ENCODE measurements around the gene THEMIS. TPM values are rescaled to one million over a fixed set of nuclear protein-coding genes. Genes with fewer than 3 reads are reported as not detected.

The THEMIS gene
- total RNA-seq, 1 experiment from 2014 or later, result not detected

DNA sequence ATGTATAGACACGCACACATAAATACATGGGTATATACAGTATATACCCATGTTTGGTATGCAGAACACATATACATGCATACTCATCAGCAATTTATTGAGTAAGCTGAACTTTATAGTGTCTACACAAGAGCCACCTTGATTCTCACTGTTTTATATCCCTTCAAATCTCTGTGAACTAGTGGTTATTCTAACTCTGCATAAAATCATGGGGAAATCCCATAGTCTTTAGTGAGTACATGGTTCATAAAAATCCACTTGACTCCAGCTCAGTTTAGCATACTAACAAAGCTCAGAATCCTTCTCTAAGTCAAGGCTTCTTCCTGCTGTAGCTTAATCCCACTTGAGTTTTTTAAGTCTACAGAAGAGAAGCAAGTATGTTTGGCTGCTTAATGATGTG, 104.1 kb downstream of the THEMIS start:
- Histone ChIP-seq H3K27ac (ENCODE audit: low read length) (no peak overlapping the region), H3K27me3 (ENCODE audit: low read length) (no peaks in the 10 kb centered on the region), H3K9me3 (ENCODE audit: low read length) (no peaks in the 10 kb centered on the region; the same call in 1 of the 2 replicates), H4K20me1 (ENCODE audit: insufficient read depth, low read depth, low read length) (no peaks in the 10 kb centered on the region), H3K4me1 (ENCODE audit: low read length) (no peaks in the 10 kb centered on the region), H2AFZ (ENCODE audit: low read length) (no peak overlapping the region), H3K9ac (ENCODE audit: low read length) (no peak overlapping the region), H3K4me2 (ENCODE audit: low read depth, low read length, poor library complexity, severe bottlenecking) (no peak overlapping the region), H3K4me3 (ENCODE audit: low read length) (no peak overlapping the region), H3K36me3 (ENCODE audit: insufficient read depth, low read length) (no peaks in the 10 kb centered on the region), H3K9me2 (replicated peaks; ENCODE audit: insufficient read depth, low read length) (no peaks in the 10 kb centered on the region), H3K79me2 (ENCODE audit: low read length) (no peaks in the 10 kb centered on the region)
- DNase-seq, result no peak

DNA sequence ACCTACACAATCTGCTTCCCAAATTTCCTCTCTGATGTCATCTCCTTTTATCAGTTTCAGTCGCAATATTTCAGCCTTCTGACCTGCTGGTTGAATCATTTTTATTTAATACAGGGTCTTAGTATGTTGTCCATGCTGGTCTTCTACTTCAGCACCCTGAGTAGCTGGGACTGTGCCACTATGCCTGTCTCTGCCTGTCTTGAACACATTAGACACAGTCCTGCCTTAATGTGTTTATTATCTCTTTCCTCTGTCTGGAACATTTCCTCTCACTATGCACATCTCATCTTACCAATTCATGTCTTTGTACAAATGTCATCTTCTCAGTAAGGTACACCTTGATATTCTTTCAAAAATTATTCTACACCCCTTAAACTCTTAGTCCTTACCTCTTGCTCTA, 106.5 kb downstream of the THEMIS start:
- Histone ChIP-seq H3K36me3 (ENCODE audit: insufficient read depth, low read length) (no peaks in the 10 kb centered on the region), H2AFZ (ENCODE audit: low read length) (no peak overlapping the region), H3K27ac (ENCODE audit: low read length) (no peak overlapping the region), H3K9me2 (replicated peaks; ENCODE audit: insufficient read depth, low read length) (no peaks in the 10 kb centered on the region), H3K9ac (ENCODE audit: low read length) (no peak overlapping the region), H4K20me1 (ENCODE audit: insufficient read depth, low read depth, low read length) (no peaks in the 10 kb centered on the region), H3K79me2 (ENCODE audit: low read length) (no peaks in the 10 kb centered on the region), H3K27me3 (ENCODE audit: low read length) (no peaks in the 10 kb centered on the region), H3K9me3 (ENCODE audit: low read length) (no peaks in the 10 kb centered on the region; the same call in 1 of the 2 replicates), H3K4me2 (ENCODE audit: low read depth, low read length, poor library complexity, severe bottlenecking) (no peak overlapping the region), H3K4me1 (ENCODE audit: low read length) (no peaks in the 10 kb centered on the region), H3K4me3 (ENCODE audit: low read length) (no peak overlapping the region)
- no peak for DNase-seq

DNA sequence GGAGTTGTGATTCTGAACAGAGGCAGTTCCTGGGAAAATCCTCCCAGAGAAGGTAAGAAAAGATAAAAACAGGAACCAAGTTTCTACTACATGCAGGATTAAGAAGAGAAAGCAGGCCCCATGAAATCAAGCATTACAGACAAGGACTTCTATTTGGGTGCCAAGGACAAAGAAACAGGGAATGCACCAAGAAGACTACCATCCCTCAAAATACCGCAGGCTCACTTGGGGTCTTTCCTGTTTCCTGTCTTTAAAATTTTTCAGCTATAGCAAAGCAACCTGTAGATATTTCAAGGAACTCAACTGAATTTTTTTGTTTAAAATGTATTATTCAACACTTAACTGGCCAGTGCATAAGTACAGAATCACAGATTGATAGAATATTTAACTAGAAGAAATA, 107.5 kb downstream of the THEMIS start:
- no peaks in the 10 kb centered on the region for H3K4me1 ChIP-seq (ENCODE audit: low read length)
- no peak overlapping the region for H3K27ac ChIP-seq (ENCODE audit: low read length)

DNA sequence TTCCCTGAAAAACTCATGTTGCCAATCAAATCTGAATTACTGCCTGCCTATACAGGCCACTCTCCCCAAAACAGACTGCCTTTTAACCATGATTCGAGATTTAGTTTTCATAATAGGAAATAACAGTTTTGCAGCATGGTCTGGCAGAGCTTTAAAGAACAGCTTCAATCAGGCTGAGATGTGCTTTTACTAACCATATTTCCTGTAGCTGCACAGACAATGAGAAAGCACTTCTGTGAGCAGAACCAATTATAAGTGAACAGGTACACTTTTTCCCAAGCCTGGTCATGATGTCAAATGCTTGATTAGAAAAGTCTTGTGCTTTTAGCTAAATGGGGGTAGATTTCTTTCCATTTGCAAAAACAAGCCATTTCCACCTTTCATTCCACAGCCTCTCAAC, 108.2 kb downstream of the THEMIS start:
- Histone ChIP-seq H3K9me3 (ENCODE audit: low read length) (no peaks in the 10 kb centered on the region), H3K9ac (ENCODE audit: low read length) (no peak overlapping the region), H3K27ac (ENCODE audit: low read length) (no peak overlapping the region), H2AFZ (ENCODE audit: low read length) (no peak overlapping the region), H4K20me1 (ENCODE audit: insufficient read depth, low read depth, low read length) (no peaks in the 10 kb centered on the region), H3K79me2 (ENCODE audit: low read length) (no peaks in the 10 kb centered on the region), H3K4me1 (ENCODE audit: low read length) (no peaks in the 10 kb centered on the region), H3K27me3 (ENCODE audit: low read length) (no peaks in the 10 kb centered on the region), H3K36me3 (ENCODE audit: insufficient read depth, low read length) (no peaks in the 10 kb centered on the region), H3K4me3 (ENCODE audit: low read length) (no peak overlapping the region), H3K4me2 (ENCODE audit: low read depth, low read length, poor library complexity, severe bottlenecking) (no peak overlapping the region), H3K9me2 (replicated peaks; ENCODE audit: insufficient read depth, low read length) (no peaks in the 10 kb centered on the region)
- no peak for DNase-seq

More for the DNA sequence above, 107.5 kb downstream of the THEMIS start:
- Histone ChIP-seq H3K27me3 (ENCODE audit: low read length) (no peaks in the 10 kb centered on the region), H3K4me2 (ENCODE audit: low read depth, low read length, poor library complexity, severe bottlenecking) (no peak overlapping the region), H3K79me2 (ENCODE audit: low read length) (no peaks in the 10 kb centered on the region), H3K9ac (ENCODE audit: low read length) (no peak overlapping the region), H2AFZ (ENCODE audit: low read length) (no peak overlapping the region), H3K9me3 (ENCODE audit: low read length) (no peaks in the 10 kb centered on the region; the same call in 1 of the 2 replicates), H4K20me1 (ENCODE audit: insufficient read depth, low read depth, low read length) (no peaks in the 10 kb centered on the region), H3K4me3 (ENCODE audit: low read length) (no peak overlapping the region), H3K9me2 (replicated peaks; ENCODE audit: insufficient read depth, low read length) (no peaks in the 10 kb centered on the region), H3K36me3 (ENCODE audit: insufficient read depth, low read length) (no peaks in the 10 kb centered on the region)
- DNase-seq, result no peak

DNA sequence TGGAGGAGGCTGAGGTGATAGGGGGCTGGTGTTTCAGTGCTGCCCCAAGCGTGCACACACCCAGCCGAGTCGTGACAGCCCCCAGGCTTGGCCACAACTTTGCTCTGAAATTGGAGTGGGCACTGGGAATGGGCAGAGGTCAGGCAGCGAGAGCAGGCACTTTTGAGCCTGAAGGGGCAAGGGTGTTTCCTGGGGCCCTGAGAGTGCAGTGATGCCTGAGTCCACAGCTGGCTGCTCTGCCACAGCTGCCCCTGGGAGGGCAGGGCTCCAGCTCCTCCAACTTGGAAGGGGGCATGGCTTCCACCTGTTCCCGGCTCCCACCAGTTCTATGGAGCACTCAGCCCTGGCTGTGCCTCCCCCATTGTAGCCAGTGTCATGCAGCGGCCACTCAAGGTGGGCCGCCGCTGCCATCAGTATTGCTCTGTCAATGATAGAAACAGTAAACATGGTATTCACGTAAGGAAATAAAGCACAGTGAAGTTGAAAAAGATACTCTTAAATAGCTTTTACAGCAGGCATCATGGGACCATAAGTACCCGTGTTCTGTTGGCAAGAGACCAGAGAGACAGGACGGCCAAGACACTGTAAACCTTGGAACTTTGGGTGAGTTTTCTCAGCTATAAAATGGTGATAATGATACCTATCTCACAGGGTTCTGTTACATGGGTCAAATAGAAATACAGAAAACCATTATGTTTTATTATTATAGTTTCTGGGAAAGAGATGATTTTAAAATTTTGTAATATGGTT, 108.9 kb downstream of the THEMIS start:
- H3K27me3 ChIP-seq (ENCODE audit: low read length), result no peaks in the 10 kb centered on the region
- no peaks in the 10 kb centered on the region for H4K20me1 ChIP-seq (ENCODE audit: insufficient read depth, low read depth, low read length)
- no peak overlapping the region for H3K27ac ChIP-seq (ENCODE audit: low read length)
- no peak overlapping the region for H3K9ac ChIP-seq (ENCODE audit: low read length)
- no peak overlapping the region for H2AFZ ChIP-seq (ENCODE audit: low read length)
- no peaks in the 10 kb centered on the region for H3K36me3 ChIP-seq (ENCODE audit: insufficient read depth, low read length)
- no peaks in the 10 kb centered on the region for H3K79me2 ChIP-seq (ENCODE audit: low read length)
- no peak overlapping the region for H3K4me2 ChIP-seq (ENCODE audit: low read depth, low read length, poor library complexity, severe bottlenecking)
- no peak overlapping the region for H3K4me3 ChIP-seq (ENCODE audit: low read length)
- H3K4me1 ChIP-seq (ENCODE audit: low read length), result no peaks in the 10 kb centered on the region
- DNase-seq, result no peak
- H3K9me2 ChIP-seq (replicated peaks; ENCODE audit: insufficient read depth, low read length), result no peaks in the 10 kb centered on the region
- H3K9me3 ChIP-seq (ENCODE audit: low read length), result no peaks in the 10 kb centered on the region

DNA sequence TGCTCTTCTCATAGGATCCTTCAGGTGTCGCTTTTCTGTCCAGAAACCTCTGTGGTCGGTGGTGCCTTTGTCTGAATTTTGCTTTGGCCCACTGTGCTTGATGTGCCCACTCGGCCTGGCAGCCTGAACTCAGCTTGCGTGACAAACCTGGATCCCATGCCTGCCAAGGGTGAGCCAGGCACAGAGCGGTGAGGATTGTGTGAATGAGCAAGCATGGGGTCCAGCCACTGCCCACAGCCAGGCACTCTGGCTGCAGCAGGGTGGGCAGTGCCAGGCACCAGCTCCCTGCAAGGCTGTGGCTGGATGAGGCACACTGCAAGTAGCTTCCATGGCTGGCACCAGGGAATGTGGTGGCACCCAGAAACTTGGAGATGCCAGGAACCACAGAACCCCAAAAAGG, 110.3 kb downstream of the THEMIS start:
- Histone ChIP-seq H3K4me2 (ENCODE audit: low read depth, low read length, poor library complexity, severe bottlenecking) (no peak overlapping the region), H3K27me3 (ENCODE audit: low read length) (no peaks in the 10 kb centered on the region), H3K9me3 (ENCODE audit: low read length) (no peaks in the 10 kb centered on the region), H4K20me1 (ENCODE audit: insufficient read depth, low read depth, low read length) (no peaks in the 10 kb centered on the region), H3K9ac (ENCODE audit: low read length) (no peak overlapping the region), H3K4me1 (ENCODE audit: low read length) (no peaks in the 10 kb centered on the region), H2AFZ (ENCODE audit: low read length) (no peak overlapping the region), H3K9me2 (replicated peaks; ENCODE audit: insufficient read depth, low read length) (no peaks in the 10 kb centered on the region), H3K4me3 (ENCODE audit: low read length) (no peak overlapping the region), H3K79me2 (ENCODE audit: low read length) (no peaks in the 10 kb centered on the region), H3K27ac (ENCODE audit: low read length) (no peak overlapping the region), H3K36me3 (ENCODE audit: insufficient read depth, low read length) (no peaks in the 10 kb centered on the region)
- DNase-seq, result no peak

DNA sequence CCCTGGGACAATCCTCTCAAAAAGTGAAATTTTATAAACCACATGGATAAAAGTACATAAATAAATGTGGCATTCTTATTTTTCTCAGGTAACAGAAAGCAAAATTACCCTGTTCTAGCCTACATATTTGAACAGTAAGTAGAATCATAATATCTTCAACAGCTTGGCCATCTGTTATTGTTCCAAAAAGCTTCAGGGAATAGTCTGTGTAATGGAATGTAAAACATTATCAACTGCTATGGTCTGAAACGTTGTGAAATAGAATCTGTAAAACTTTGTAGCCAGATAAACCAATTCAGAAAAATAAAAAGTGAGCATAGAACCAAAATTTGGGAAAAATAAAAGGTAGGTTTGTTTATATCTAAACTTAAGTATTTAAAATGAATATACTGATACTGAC, 114.7 kb downstream of the THEMIS start:
- Histone ChIP-seq H3K4me3 (ENCODE audit: low read length) (no peak overlapping the region), H4K20me1 (ENCODE audit: insufficient read depth, low read depth, low read length) (no peaks in the 10 kb centered on the region), H3K36me3 (ENCODE audit: insufficient read depth, low read length) (no peaks in the 10 kb centered on the region), H3K27me3 (ENCODE audit: low read length) (no peaks in the 10 kb centered on the region), H3K9ac (ENCODE audit: low read length) (no peak overlapping the region), H3K9me2 (replicated peaks; ENCODE audit: insufficient read depth, low read length) (no peaks in the 10 kb centered on the region), H3K4me1 (ENCODE audit: low read length) (no peaks in the 10 kb centered on the region), H2AFZ (ENCODE audit: low read length) (no peak overlapping the region), H3K9me3 (ENCODE audit: low read length) (no peaks in the 10 kb centered on the region), H3K27ac (ENCODE audit: low read length) (no peak overlapping the region), H3K4me2 (ENCODE audit: low read depth, low read length, poor library complexity, severe bottlenecking) (no peak overlapping the region), H3K79me2 (ENCODE audit: low read length) (no peaks in the 10 kb centered on the region)
- DNase-seq, result no peak

DNA sequence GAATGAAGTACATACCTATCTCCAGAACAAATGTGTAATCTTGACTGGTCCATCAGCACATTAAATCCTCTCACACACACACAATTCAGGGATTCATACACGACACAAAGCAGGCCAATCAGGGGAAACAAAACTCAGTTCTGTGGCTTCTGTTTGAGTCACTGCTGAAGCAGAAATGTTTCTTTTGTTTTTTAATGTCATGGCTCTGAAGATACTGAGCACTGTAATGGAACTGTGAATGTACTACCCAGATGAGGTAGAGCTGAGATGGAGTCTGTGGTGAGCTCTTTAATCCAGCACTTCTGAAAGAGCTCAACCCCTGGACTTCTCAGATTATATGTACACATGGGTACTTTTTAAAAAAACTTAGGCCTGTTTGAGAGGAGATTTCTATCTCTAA, 116.4 kb downstream of the THEMIS start:
- Histone ChIP-seq H3K4me3 (ENCODE audit: low read length) (no peak overlapping the region), H3K27me3 (ENCODE audit: low read length) (no peaks in the 10 kb centered on the region), H3K9ac (ENCODE audit: low read length) (no peak overlapping the region), H3K36me3 (ENCODE audit: insufficient read depth, low read length) (no peaks in the 10 kb centered on the region), H4K20me1 (ENCODE audit: insufficient read depth, low read depth, low read length) (no peaks in the 10 kb centered on the region), H3K9me3 (ENCODE audit: low read length) (no peaks in the 10 kb centered on the region), H3K79me2 (ENCODE audit: low read length) (no peaks in the 10 kb centered on the region), H3K4me1 (ENCODE audit: low read length) (no peaks in the 10 kb centered on the region), H3K9me2 (replicated peaks; ENCODE audit: insufficient read depth, low read length) (no peaks in the 10 kb centered on the region), H3K4me2 (ENCODE audit: low read depth, low read length, poor library complexity, severe bottlenecking) (no peak overlapping the region), H2AFZ (ENCODE audit: low read length) (no peak overlapping the region), H3K27ac (ENCODE audit: low read length) (no peak overlapping the region)
- no peak for DNase-seq

Data from Karpas-422 (cell line).